C4-2B (cell line): Measurements from ENCODE around the gene KCNS3.

ENCODE experiments used
- ZFX ChIP-seq: fragments of 450-650 bp; IDR thresholded peaks from 2 replicates; pipeline ENCODE4 v1.6.1; 2017
- TF ChIP-seq, protein P1 (sequence below): fragments of 450-650 bp; conservative IDR thresholded peaks from 2 replicates; pipeline ENCODE4 v1.5.1; 2017; ENCODE audit warnings: mild to moderate bottlenecking

DNA sequence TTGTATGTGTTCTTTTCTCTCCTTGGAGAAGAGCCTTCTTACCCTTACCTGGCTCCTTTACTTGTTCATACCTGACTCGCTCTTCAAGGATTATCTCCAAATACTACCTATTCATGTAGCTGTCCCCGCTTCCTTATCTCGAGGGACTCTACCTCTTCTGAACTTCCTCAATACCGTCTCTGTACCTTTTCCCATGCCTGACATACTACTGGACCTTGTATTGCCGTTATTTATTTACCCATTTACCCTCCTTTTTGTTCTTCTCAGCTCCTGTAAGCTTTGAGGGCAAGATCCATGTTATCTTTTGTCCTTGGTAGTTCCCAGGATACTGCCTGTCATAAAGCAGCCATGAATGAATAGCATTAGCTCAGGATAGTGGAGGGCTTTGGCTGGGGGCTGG, 32.5 kb downstream of the KCNS3 start:
- TF ChIP-seq, protein P1, sequence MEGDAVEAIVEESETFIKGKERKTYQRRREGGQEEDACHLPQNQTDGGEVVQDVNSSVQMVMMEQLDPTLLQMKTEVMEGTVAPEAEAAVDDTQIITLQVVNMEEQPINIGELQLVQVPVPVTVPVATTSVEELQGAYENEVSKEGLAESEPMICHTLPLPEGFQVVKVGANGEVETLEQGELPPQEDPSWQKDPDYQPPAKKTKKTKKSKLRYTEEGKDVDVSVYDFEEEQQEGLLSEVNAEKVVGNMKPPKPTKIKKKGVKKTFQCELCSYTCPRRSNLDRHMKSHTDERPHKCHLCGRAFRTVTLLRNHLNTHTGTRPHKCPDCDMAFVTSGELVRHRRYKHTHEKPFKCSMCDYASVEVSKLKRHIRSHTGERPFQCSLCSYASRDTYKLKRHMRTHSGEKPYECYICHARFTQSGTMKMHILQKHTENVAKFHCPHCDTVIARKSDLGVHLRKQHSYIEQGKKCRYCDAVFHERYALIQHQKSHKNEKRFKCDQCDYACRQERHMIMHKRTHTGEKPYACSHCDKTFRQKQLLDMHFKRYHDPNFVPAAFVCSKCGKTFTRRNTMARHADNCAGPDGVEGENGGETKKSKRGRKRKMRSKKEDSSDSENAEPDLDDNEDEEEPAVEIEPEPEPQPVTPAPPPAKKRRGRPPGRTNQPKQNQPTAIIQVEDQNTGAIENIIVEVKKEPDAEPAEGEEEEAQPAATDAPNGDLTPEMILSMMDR = no peak
- no peak for TF ChIP-seq ZFX
